Skeletal muscle tissue (tissue), 4 donors: ENCODE measurements around the gene HELZ. TPM values are rescaled to one million over a fixed set of nuclear protein-coding genes. Genes with fewer than 3 reads are reported as not detected.
"Not testable (repeated sequence)": the region's sequence is repeated elsewhere in the genome, so short reads cannot be mapped to it uniquely, and the experiment has no call there.

Source experiments
- H3K27ac ChIP-seq: one replicate; pipeline ENCODE4 v1.7.0; 2013; ENCODE audit warnings: mild to moderate bottlenecking, low read depth, low read length, inconsistent platforms
- H3K27me3 ChIP-seq, 3 donors: one replicate each; pipeline ENCODE4 v1.7.0; 2013; ENCODE audit warnings: low read length in 3 of 3; ENCODE audit not compliant: control insufficient read depth in 3 of 3, insufficient read depth in 3 of 3
- H3K36me3 ChIP-seq, 3 donors: one replicate each; pipeline ENCODE4 v1.7.0; 2013; ENCODE audit warnings: low read length in 3 of 3; ENCODE audit not compliant: control insufficient read depth in 3 of 3, insufficient read depth in 3 of 3
- H3K4me1 ChIP-seq, 3 donors: one replicate each; pipeline ENCODE4 v1.7.0; 2013; ENCODE audit warnings: low read length in 3 of 3, mild to moderate bottlenecking in 3 of 3; ENCODE audit not compliant: control insufficient read depth in 3 of 3, insufficient read depth in 3 of 3
- H3K4me3 ChIP-seq, 3 donors: one replicate each; pipeline ENCODE4 v1.7.0; 2013; ENCODE audit warnings: low read length in 3 of 3
- H3K9ac ChIP-seq, 3 donors: one replicate each; pipeline ENCODE4 v1.7.0; 2013; ENCODE audit warnings: low read length in 3 of 3, mild to moderate bottlenecking in 3 of 3, moderate library complexity in 2 of 3, low read depth in 1 of 3
- H3K9me3 ChIP-seq, 3 donors: one replicate each; pipeline ENCODE4 v1.7.0; 2013; ENCODE audit warnings: low read length in 3 of 3; ENCODE audit not compliant: control insufficient read depth in 3 of 3
- total RNA-seq: library from RNA; depleted of rRNA; stranded (reverse); fragments of >200 nt; gene quantifications from one replicate; pipeline ENCODE4 v1.2.3, GENCODE V29; 2014
- donor health status: Osteomylitis.

HELZ gene
- total RNA-seq, 1 donor from 2014 or later = 53.8 TPM

GRCh38 chr17:67049025-67049739, 195.8 kb downstream of the HELZ start:
- Histone ChIP-seq H3K9me3 (peaks cover 0 to 7% (median 0%) of the 10 kb centered on the region in 3 donors), H3K4me3 (no peak overlapping the region), H3K36me3 (peaks cover 8 to 21% (median 17%) of the 10 kb centered on the region in 3 donors), H3K27me3 (no peaks in the 10 kb centered on the region), H3K4me1 (peaks cover 50 to 76% (median 54%) of the 10 kb centered on the region in 3 donors), H3K9ac (no peak overlapping the region), H3K27ac (peak overlapping the region; percentile 97)

GRCh38 chr17:67047382-67047781, 197.6 kb downstream of the HELZ start:
- H3K27me3 ChIP-seq = no peaks in the 10 kb centered on the region
- peaks cover 0 to 15% (median 13%) of the 10 kb centered on the region in 3 donors for H3K36me3 ChIP-seq
- H3K27ac ChIP-seq = peak overlapping the region; percentile 97

GRCh38 chr17:67046398-67046797, 198.6 kb downstream of the HELZ start:
- peaks cover 0 to 7% (median 0%) of the 10 kb centered on the region in 3 donors for H3K9me3 ChIP-seq
- H3K4me3 ChIP-seq = peak overlapping the region; percentile 78 to 93 (median 87)
- peaks cover 0 to 13% (median 13%) of the 10 kb centered on the region in 3 donors for H3K36me3 ChIP-seq
- H3K9ac ChIP-seq = peak overlapping the region; percentile 87 to 100 (median 96)
- H3K27ac ChIP-seq = peak overlapping the region; percentile 97
- no peaks in the 10 kb centered on the region for H3K27me3 ChIP-seq
- peaks cover 46 to 68% (median 48%) of the 10 kb centered on the region in 3 donors for H3K4me1 ChIP-seq

More at GRCh38 chr17:67047382-67047781, 197.6 kb downstream of the HELZ start:
- Histone ChIP-seq H3K9me3 (peaks cover 0 to 7% (median 0%) of the 10 kb centered on the region in 3 donors), H3K9ac (peak overlapping the region in 1 of 3 donors; percentile 87), H3K4me3 (peak overlapping the region in 2 of 3 donors; percentile 77 to 87), H3K4me1 (peaks cover 47 to 68% (median 50%) of the 10 kb centered on the region in 3 donors)

- Histone ChIP-seq H3K4me3 (peak overlapping the region; percentile 78 to 93 (median 87)), H3K27me3 (no peaks in the 10 kb centered on the region), H3K9me3 (peaks cover 0 to 7% (median 0%) of the 10 kb centered on the region in 3 donors), H3K9ac (peak overlapping the region; percentile 87 to 100 (median 96)), H3K4me1 (peaks cover 35 to 60% (median 39%) of the 10 kb centered on the region in 3 donors), H3K27ac (peak overlapping the region; percentile 97), H3K36me3 (peaks cover 0 to 13% (median 13%) of the 10 kb centered on the region in 3 donors)
Measured at GRCh38 chr17:67044940-67045339, 200.1 kb downstream of the HELZ start.

GRCh38 chr17:67044016-67044772, 200.8 kb downstream of the HELZ start, which contains the start of gene CACNG1:
Gene CACNG1, plus strand, starts transcription at chr17:67044554. Its CDS starts 107 bp downstream, at chr17:67044661.
- peaks cover 30 to 53% (median 31%) of the 10 kb centered on the region in 3 donors for H3K4me1 ChIP-seq
- H3K9ac ChIP-seq = peak within 1 kb of the TSS; percentile 87 to 100 (median 96)
- peaks cover 0 to 9% (median 8%) of the 10 kb centered on the region in 3 donors for H3K36me3 ChIP-seq
- no peaks in the 10 kb centered on the region for H3K27me3 ChIP-seq
- H3K27ac ChIP-seq = peak within 1 kb of the TSS; percentile 97
- peaks cover 0 to 5% (median 0%) of the 10 kb centered on the region in 3 donors for H3K9me3 ChIP-seq
- peak within 1 kb of the TSS; percentile 78 to 93 (median 87) for H3K4me3 ChIP-seq

- H3K9ac ChIP-seq = peak overlapping the region; percentile 87 to 100 (median 96)
- peaks cover 0 to 5% (median 4%) of the 10 kb centered on the region in 3 donors for H3K36me3 ChIP-seq
- peak overlapping the region; percentile 97 for H3K27ac ChIP-seq
- peak overlapping the region; percentile 78 to 93 (median 87) for H3K4me3 ChIP-seq
- peaks cover 29 to 50% (median 30%) of the 10 kb centered on the region in 3 donors for H3K4me1 ChIP-seq
- no peaks in the 10 kb centered on the region for H3K27me3 ChIP-seq
- H3K9me3 ChIP-seq = no peaks in the 10 kb centered on the region
Measured at GRCh38 chr17:67043283-67043682, 201.7 kb downstream of the HELZ start.

- Histone ChIP-seq H3K4me3 (peak overlapping the region in 2 of 3 donors; percentile 15 to 87), H3K9ac (peak overlapping the region; percentile 87 to 100 (median 96)), H3K27me3 (no peaks in the 10 kb centered on the region), H3K4me1 (peaks cover 25 to 41% (median 29%) of the 10 kb centered on the region in 3 donors), H3K9me3 (no peaks in the 10 kb centered on the region), H3K27ac (peak overlapping the region; percentile 97), H3K36me3 (peaks cover 0 to under 1% (median 0%) of the 10 kb centered on the region in 3 donors)
Measured at GRCh38 chr17:67041941-67042899, 202.8 kb downstream of the HELZ start.

- H3K36me3 ChIP-seq = no peaks in the 10 kb centered on the region
- H3K27ac ChIP-seq = no peak overlapping the region
- no peak overlapping the region for H3K4me3 ChIP-seq
- H3K9me3 ChIP-seq = no peaks in the 10 kb centered on the region
- H3K4me1 ChIP-seq = peaks cover 21 to 35% (median 26%) of the 10 kb centered on the region in 3 donors
- peak overlapping the region in 1 of 3 donors; percentile 100 for H3K9ac ChIP-seq
- H3K27me3 ChIP-seq = no peaks in the 10 kb centered on the region
Measured at GRCh38 chr17:67041531-67041930, 203.5 kb downstream of the HELZ start.

- H3K4me1 ChIP-seq = peaks cover 20 to 31% (median 26%) of the 10 kb centered on the region in 3 donors
- H3K27me3 ChIP-seq, H3K36me3 ChIP-seq: not testable (repeated sequence)
Measured at GRCh38 chr17:67041119-67041518, 203.9 kb downstream of the HELZ start.

More at GRCh38 chr17:67041119-67041518, 203.9 kb downstream of the HELZ start:
- H3K4me3 ChIP-seq, H3K9me3 ChIP-seq, H3K27ac ChIP-seq, H3K9ac ChIP-seq: not testable (repeated sequence)
